ENCODE measurements around the gene ASTN2. TPM values are rescaled to one million over a fixed set of nuclear protein-coding genes. Genes with fewer than 3 reads are reported as not detected.

The ASTN2 gene
- total and polyA plus RNA-seq, 7 donors, result 0.60 to 7.5 (median 2.2) TPM

DNA sequence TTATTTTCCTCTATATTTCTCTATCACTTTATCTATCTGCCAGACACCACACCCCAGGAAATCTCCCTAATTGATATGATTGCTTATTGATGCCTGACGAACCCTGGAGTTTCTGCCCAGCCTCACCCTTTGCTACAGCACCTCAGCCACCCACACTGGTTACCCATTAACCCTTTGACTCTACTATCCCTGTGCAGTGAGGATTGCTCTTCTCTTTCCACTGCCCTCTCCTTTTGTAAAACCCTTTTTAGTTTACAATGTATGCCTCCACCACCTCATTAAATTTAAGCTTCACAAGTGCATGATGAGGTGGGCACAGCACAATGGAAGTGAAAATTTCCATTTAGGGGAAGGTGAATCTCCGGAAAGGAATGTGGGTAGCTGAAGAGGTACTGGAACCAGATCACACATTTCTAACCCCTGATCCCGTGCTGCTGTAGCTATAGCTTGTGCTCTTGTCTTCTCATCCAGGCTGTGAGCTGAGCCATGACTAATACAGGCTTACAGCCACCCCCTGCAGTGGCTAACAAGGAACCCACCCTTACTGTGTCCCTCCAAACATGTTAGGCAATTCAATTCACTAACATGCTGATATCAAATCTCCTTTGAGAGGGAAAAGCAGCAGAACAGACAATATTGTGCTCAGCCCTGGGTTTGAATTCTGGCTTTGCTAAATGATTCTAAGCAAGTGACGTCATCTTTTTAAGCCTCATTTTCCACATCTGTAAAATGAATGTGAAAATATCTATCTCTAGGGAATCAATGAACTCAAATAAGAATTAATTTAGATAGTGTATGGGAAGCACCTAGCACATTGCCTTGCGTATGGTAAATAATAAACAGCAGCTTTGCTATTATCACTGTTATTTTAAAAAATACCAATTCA is 914.6 kb downstream of the ASTN2 start:
- H3K36me3 ChIP-seq, result no peaks in the 10 kb centered on the region
- H3K4me1 ChIP-seq, result no peaks in the 10 kb centered on the region
- H3K9me3 ChIP-seq, result no peaks in the 10 kb centered on the region
- WGBS, 2 donors, result 69 to 76% methylated on average over 5 of the region's 5 CpGs
- no peaks in the 10 kb centered on the region for H3K27me3 ChIP-seq
- DNase-seq, result no peak
- no peak overlapping the region for H3K27ac ChIP-seq
- intact Hi-C loops (cut with DNase I), result loop anchor here (5.0 to 10.0 kb wide), 2 partner anchors 45 to 908 kb away; no protein-coding TSS in a partner anchor
- no peak overlapping the region for H3K4me3 ChIP-seq
- TF ChIP-seq, protein P1, sequence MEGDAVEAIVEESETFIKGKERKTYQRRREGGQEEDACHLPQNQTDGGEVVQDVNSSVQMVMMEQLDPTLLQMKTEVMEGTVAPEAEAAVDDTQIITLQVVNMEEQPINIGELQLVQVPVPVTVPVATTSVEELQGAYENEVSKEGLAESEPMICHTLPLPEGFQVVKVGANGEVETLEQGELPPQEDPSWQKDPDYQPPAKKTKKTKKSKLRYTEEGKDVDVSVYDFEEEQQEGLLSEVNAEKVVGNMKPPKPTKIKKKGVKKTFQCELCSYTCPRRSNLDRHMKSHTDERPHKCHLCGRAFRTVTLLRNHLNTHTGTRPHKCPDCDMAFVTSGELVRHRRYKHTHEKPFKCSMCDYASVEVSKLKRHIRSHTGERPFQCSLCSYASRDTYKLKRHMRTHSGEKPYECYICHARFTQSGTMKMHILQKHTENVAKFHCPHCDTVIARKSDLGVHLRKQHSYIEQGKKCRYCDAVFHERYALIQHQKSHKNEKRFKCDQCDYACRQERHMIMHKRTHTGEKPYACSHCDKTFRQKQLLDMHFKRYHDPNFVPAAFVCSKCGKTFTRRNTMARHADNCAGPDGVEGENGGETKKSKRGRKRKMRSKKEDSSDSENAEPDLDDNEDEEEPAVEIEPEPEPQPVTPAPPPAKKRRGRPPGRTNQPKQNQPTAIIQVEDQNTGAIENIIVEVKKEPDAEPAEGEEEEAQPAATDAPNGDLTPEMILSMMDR (IDR thresholded peaks at IDR 0.05), result no peak
- TF ChIP-seq POLR2A (IDR thresholded peaks at IDR 0.05), result no peak
- TF ChIP-seq EP300 (IDR thresholded peaks at IDR 0.05), result no peak

DNA sequence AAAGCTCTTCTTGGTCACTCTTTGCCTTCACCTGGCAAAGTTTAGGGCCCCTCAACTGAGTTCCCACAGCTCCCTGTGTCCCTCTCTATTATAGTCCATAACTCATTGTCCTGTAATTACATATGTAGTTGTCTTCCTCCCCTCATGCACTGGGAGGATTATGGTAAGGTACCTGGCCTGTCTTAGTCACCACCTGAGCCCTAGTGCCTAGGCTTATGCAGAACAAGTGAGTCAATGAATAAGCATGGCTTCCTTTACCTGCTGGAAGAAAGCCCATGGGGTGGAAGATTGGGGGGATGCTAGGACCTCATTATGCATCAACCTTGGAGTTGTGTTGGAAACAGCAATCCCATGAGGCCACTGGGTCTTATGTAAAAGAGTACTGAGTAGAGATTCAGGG is 915.4 kb downstream of the ASTN2 start:
- TF ChIP-seq POLR2A (IDR thresholded peaks at IDR 0.05) (no peak), POLR2AphosphoS5 (IDR thresholded peaks at IDR 0.05) (no peak), EP300 (IDR thresholded peaks at IDR 0.05) (no peak)
- TF ChIP-seq, protein P1 (IDR thresholded peaks at IDR 0.05), result no peak
- H3K36me3 ChIP-seq, result no peaks in the 10 kb centered on the region
- no peaks in the 10 kb centered on the region for H3K27me3 ChIP-seq
- H3K4me3 ChIP-seq, result no peak overlapping the region
- intact Hi-C loops (cut with DNase I), result loop anchor here (5.0 to 10.0 kb wide), 2 partner anchors 45 to 907 kb away; no protein-coding TSS in a partner anchor
- no peaks in the 10 kb centered on the region for H3K4me1 ChIP-seq
- H3K9me3 ChIP-seq, result no peaks in the 10 kb centered on the region
- DNase-seq, result no peak
- H3K27ac ChIP-seq, result no peak overlapping the region

DNA sequence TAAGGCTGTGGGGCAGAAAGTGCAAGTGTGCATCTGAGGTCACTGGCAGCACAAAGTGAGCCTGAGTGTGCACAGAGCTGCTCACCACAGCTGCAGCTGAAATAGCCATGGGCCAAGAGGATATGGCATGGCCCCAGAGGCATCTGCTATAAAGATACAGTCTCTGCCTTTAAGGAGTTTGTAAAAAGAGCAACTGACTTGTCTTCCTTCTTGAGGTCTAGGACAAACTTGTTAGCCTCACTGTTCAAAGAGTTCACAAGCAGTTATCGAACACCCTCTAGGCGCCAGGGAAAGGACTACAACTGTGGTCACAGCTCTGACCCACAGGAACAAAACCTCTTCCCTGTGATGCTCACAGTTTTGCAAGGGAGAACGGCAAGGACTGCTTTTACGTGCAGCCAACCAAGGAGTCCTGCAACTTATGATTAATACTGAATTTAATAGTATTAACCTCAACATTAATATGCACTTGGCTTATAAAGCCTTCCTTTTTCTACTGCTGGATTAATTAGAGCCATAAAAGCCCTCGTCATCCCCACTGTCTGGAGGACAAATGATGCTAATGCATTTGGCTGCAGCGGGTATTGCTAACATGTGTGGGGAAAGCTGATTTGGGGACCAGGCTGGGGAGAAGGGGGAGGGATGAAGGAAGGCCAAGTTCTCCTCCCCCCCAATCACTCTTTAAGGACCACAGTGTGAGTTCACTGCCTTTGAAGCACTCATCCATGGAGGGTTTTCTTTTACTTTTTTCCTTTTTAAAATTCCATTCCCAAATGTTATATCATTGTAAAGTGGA is 917.6 kb downstream of the ASTN2 start:
- Histone ChIP-seq H3K9me3 (no peaks in the 10 kb centered on the region), H3K36me3 (no peaks in the 10 kb centered on the region), H3K4me1 (no peaks in the 10 kb centered on the region), H3K27me3 (no peaks in the 10 kb centered on the region), H3K27ac (no peak overlapping the region), H3K4me3 (no peak overlapping the region)
- no peak for DNase-seq
- TF ChIP-seq EP300 (IDR thresholded peaks at IDR 0.05), result no peak
- no peak for TF ChIP-seq POLR2AphosphoS5 (IDR thresholded peaks at IDR 0.05)
- TF ChIP-seq POLR2A (IDR thresholded peaks at IDR 0.05), result no peak
- TF ChIP-seq, protein P1 (IDR thresholded peaks at IDR 0.05), result no peak
- intact Hi-C loops (cut with DNase I), result loop anchor here (5.0 to 10.0 kb wide), 2 partner anchors 48 to 905 kb away; no protein-coding TSS in a partner anchor
- 80 to 90% methylated on average over 6 of the region's 6 CpGs for WGBS, 2 donors

DNA sequence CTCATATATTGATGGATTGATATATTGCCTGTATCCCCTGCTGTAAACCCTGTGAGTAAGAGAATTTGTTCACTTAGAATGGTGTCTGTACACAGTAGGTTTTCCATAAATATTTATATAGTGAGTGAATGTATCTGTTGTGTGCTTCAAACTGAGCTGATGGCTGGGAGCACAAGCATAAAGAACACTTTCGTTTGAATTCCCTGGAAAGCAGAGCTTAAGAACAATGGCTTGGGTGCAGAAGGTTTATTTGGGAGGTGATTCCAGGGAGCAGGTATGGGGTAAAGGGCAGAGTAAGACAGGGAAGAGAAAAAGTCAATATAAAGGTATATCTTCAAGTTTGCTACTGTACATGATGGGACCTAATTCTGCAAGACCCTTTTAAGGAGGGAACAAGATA is 918.7 kb downstream of the ASTN2 start:
- TF ChIP-seq, protein P1 (IDR thresholded peaks at IDR 0.05), result no peak
- no peak for TF ChIP-seq POLR2AphosphoS5 (IDR thresholded peaks at IDR 0.05)
- TF ChIP-seq POLR2A (IDR thresholded peaks at IDR 0.05), result no peak
- no peak for TF ChIP-seq EP300 (IDR thresholded peaks at IDR 0.05)
- H3K9me3 ChIP-seq, result no peaks in the 10 kb centered on the region
- no peak overlapping the region for H3K4me3 ChIP-seq
- H3K27ac ChIP-seq, result no peak overlapping the region
- H3K36me3 ChIP-seq, result no peaks in the 10 kb centered on the region
- H3K4me1 ChIP-seq, result peaks cover 0 to 7% (median 0%) of the 10 kb centered on the region in 4 donors
- intact Hi-C loops (cut with DNase I), result loop anchor here (5.0 to 10.0 kb wide), 2 partner anchors 49 to 904 kb away; no protein-coding TSS in a partner anchor
- WGBS, 2 donors, result 48 to 78% methylated on average over 1 of the region's 1 CpG
- H3K27me3 ChIP-seq, result no peaks in the 10 kb centered on the region
- DNase-seq, result no peak

Measured in sigmoid colon (tissue), 7 donors.